Stimulated activated CD8-positive, alpha-beta memory T cell treated with anti-CD3 and anti-CD28 coated beads, Interleukin-2, amount 100 ng/mL, for 1 hour (primary cell): ENCODE measurements around the gene CFDP1.

Experiments
- DNase-seq, 2 donors: peaks; one replicate each; pipeline ENCODE4 v3.0.0-alpha.2; 2020; ENCODE audit warnings: low read depth in 2 of 2

CFDP1 gene

DNA sequence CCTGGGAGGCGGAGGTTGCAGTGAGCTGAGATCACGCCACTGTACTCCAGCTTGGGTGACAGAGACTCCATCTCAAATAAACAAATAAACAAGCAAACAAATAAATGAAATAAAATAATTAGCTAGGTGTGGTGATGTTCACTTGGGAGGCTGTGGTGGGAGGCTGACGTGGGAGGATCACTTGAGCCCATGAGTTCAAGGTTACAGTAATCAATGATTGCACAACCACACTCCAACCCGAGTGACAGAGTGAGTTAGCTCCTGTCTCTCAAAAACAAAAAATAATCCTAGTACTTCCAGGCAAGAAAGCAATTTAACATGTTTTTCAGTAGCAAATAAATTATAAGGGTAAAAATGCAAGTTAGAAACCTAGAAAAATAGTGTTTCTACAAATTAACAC is 26.4 kb downstream of the CFDP1 start:
- no peak for DNase-seq

DNA sequence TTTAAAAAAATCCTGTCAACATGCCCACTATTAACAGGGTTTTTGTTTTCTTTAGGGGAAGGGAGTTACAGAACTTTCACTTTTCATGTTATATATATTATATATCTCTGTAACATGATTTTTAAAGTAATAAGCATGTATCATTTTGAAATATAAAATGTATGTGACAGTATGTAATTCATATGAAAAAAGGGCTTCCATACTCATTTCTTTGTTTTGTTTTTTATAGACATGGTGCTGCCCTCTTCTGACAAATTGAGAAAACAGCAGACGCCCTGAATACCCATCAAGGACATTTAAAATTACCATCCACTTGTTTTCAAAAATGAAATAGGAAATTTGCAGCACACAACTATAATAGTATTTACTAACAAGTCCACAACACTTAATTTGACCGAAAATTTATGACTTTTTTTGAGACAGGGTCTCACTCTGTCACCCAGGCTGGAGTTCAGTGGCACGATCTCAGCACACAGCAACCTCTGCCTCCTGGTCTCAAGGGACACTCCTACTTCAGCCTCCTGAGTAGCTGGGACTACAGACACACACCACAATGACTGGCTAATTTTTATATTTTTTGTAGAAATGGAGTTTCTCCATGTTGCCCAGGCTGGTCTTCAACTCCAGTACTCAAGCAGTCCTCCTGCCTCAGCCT is 30.4 kb downstream of the CFDP1 start:
- no peak for DNase-seq

DNA sequence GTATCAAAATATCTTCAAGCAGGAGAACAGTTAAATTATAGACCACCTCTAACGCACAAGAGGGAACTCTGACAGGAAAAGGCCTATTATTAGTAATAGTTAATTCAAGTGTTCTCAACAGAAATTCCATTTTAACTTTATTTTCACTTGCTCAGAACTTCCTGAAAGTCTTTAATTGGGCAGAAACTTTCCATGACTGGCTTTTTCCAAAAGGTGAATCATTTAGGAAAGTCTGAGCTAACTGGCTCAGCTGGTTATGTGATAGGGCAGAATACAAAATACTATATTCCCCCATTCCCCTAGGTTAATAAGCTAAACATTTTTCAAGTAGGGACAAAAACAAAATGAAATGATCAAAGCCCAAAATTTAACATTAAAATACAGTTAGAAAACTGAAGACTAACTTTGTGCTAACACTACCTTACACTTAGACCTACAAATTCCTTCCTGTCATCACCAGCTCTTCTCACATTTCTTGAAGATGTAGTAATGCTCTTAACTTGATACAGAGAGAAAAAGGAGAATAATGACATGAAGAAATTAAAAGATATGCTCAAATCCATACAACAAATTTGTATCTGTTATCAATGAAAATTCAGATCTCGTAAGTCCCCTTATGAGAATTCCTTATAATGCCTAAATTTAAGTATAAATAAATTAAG is 31.0 kb downstream of the CFDP1 start:
- no peak for DNase-seq

DNA sequence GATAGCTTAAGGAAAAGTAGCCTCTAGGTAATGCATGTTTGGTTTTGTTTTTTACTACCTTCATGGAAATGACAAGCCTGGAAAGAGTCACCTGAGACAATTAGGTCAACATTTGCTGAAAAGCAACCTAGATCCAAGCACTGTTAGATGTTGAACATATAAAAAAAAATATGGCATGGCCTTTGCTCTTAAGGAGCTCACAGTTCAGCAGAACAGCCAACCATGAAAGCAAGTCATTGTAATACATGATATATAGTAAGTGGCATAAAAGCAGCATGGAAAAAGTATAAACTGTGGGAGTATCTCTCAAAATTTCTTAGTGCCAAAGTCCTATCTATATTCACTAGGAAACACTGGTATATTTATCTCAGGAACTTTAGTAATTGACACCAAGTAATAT is 31.6 kb downstream of the CFDP1 start:
- no peak for DNase-seq

GRCh38 chr16:75398333-75398732 is 35.0 kb downstream of the CFDP1 start:
- DNase-seq, result no peak

GRCh38 chr16:75394941-75395340 is 38.4 kb downstream of the CFDP1 start:
- DNase-seq, result no peak

- DNase-seq, result no peak
Observed at GRCh38 chr16:75392906-75393305, 40.4 kb downstream of the CFDP1 start.

DNA sequence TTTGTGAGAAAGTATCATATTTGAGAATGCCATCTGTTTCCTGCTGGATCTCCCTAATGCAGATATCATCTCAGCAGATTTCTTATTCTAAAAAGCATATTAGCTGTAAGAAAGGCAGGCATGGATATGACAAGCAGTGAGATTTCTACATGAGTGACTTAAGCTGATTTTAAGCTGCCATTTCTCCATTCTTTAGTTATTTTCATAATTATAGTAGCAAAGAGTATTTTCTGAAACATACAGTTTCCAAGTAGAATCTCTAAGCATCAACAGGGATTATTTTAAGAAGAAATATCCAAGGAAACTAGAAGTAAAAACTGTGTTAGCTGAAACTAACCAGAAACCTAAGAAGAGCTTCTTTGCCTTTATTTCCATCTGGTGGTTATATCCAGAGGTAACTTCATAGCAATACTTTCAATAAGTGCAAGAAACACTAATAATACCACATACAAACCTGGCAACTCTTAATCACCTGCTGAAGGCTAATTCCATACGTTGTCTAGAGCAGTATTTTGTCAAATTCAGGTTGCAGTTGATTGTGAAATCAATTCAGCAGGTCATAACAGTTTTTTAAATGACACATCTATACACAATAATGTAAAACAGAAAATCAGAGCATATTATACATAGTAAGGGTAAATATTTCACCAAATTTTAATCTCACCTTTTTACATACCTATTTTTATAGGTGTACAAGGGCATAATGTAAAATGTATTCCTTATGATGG is 42.2 kb downstream of the CFDP1 start:
- DNase-seq, result no peak

DNA sequence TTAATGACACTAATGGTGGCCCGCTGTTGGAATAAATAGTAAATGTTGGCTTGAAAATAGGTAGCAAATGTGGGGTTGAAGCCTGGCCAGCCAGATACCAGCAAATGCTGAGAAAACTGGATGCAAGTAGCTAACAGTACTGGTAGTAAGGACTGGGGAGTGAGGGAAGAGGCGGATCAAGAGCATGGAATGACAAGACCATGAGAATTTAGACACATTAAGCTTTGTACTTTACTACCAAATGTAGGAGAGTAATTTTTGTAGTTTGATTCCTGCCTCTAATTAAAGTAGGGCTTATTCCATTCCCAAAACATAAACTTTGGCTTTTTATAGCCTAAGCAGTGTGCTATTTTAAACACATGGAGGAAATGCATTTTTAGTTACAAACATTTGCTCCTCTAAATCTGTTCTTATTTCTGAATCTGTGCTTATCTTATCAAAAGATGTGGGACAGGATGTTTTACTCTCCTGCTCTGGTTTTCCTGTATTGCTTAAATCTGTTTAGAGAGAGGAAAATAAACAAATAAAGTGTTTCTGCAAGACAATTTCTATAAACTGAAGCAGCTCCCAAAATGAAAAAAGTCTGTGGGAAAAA is 44.1 kb downstream of the CFDP1 start:
- no peak for DNase-seq

DNA sequence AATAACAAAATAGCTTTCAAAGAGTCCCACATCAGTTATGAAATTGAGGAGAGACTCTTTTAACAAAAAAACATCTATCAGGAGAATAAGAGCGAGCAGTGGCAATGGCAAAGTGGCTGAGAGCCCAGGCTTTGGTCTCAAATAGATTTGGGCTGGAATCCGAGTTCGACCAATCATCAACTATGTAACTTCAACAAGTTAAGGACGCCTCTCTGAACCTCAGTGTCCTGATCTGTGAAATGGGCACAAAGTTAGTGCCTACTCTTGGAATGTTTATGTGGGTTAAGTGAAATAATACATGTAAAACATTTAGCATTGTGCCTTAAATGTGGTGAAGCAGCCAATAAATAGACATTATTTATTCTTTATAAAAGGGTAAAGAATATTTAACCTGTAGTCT is 45.4 kb downstream of the CFDP1 start:
- no peak for DNase-seq

DNA sequence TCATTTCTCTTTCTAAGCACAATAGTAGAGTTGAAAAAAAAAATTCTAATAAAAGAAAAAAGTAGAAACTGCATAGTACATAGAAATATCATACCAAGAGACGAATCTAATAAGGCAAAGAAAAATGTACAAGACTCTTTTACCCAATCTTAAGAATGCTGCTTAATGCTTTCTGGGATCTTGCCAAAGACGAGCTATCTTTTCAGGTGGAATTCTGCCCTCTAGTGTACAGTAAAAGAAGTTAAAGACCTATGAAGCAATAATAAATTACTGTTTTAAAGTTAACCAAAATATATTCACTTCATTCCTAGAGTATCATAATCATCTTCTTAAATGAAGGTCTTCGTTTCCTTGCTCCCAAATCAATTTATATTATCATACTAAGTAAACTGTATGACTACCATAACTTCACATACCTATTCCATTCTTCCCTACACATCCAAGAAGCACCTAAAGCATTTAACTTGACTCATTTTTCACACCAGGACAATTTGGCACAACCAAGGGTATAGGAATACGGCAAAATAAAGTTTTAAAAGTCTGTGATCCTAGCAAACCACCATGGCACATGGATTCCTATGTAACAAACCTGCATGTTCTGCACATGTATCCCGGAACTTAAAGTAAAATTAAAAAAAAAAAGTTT is 47.7 kb downstream of the CFDP1 start:
- DNase-seq, result no peak

DNA sequence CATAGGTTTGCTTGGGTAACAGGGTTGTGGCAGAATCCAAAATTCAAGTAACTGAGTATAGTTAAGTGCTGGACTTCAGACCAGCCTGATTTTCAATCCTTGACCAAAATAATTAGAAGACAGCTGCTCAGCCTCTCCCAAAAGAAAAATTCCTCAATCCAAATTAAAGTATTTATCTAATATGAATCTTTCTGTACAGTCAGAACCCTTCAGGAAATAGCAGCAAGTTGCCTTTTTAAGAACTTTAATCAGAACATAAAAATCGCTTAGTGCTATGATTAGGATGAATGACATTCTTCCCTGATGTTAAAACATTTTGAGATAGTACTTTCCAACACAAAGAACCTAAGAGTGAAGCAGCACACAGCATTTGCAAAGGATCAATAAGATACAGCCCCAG is 50.2 kb downstream of the CFDP1 start:
- no peak for DNase-seq

- no peak for DNase-seq
Observed at GRCh38 chr16:75382611-75383010, 50.7 kb downstream of the CFDP1 start.

GRCh38 chr16:75380870-75381269 is 52.4 kb downstream of the CFDP1 start:
- DNase-seq, result no peak

DNA sequence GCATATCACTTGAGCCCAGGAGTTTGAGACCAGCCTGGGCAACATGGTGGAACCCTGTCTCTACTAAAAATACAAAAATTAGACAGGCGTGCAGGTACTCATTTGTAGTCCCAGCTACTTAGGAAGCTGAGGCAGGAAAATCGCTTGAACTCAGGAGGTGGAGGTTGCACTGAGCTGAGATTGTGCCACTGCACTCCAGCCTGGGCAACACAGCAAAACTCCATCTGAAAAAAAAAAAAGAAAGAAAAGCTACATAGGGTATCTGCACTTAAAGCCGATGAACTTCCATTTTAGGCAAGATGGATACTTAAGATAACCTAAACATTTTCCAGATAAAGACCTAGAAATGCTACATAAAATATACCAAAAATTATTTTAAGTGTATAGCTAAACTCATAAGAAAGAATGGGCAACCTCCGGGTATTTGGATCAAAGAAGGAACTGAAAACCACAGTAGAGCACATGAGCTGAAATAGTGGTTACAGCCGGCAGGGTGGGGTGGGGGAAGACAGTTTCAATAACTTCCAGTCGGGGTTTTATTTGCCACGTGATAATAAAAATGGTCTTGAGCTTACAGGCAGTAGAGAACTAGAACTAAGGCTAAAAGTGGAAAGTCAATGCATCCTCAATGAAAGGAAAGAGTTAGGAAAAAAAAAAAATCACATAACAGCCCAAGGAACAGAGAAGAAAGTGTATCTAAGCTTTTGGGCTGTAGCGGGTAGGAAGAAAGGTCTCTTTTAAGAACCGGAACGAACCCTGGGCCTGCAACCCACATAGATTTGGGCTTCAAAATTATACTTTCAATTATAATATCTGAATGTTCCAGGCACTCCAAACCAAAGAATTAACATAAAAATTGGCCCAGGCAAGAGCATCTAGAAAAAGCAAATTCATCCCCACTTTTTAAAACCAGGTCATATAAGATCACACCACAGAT is 53.1 kb downstream of the CFDP1 start:
- DNase-seq, result no peak

DNA sequence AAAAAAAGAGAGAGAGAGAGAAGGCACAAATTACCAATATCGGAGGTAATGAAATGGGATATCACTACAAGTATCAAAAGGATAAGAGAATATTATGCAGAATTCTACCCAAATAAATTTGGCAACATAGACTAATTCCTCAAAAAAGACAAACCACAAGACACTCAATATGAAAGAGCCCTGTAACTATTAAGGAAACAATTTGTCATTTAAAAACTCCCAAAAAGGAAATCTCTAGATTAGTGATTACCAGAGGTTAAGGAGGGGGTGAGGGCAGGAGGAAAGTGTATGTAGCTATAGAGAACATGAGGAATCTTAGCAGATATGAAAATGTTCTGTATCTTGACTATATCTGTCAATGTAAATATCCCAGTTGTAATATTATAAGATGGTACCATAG is 54.0 kb downstream of the CFDP1 start:
- no peak for DNase-seq

DNA sequence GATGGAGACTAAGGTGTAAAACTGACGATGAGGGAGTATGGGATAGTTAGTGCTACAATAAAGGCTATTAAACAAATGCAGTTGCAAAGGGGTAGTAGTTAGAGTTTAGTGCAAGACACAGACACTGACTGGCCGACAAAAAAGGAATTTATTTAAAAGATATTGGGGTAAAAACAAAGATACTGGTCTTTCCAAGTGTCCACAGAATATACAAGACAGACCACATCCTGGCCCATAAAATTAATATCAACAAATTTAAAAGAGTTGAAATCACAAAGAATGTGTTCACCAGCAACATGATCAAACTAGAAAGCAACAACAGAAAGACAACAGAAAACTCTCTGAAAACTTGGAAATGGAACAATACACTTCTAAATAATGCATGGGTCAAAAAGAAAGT is 54.7 kb downstream of the CFDP1 start:
- no peak for DNase-seq

DNA sequence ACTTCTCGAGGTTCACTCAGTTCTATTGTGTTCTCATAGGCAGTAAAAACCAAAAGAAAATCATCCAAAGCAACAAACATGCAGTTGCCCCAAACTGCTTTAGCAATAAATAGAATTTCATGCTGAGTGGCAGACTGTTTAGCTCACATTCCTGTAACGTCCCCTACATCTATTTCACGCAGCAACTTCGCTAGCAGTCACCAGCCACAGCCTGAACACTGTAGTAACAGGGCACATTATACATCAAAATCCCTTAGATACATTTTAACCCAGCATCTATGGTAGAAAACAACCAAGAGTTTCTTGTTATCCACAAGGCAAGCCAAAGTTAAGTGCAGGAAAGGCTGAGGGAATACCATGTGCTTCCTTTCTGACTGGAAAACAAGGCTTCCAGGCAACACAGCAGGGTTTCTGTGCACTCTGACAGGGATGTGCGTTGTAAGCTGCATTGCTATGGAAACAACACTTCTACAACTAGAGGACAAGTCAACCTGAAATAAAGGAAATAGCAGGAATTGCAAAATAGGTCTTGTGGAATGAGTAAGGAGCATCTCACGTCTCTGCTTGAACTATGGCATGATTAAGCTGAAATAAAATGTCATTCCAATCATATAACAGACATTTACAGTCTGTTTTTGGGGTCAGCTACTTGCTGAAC is 55.4 kb downstream of the CFDP1 start:
- DNase-seq, result no peak

DNA sequence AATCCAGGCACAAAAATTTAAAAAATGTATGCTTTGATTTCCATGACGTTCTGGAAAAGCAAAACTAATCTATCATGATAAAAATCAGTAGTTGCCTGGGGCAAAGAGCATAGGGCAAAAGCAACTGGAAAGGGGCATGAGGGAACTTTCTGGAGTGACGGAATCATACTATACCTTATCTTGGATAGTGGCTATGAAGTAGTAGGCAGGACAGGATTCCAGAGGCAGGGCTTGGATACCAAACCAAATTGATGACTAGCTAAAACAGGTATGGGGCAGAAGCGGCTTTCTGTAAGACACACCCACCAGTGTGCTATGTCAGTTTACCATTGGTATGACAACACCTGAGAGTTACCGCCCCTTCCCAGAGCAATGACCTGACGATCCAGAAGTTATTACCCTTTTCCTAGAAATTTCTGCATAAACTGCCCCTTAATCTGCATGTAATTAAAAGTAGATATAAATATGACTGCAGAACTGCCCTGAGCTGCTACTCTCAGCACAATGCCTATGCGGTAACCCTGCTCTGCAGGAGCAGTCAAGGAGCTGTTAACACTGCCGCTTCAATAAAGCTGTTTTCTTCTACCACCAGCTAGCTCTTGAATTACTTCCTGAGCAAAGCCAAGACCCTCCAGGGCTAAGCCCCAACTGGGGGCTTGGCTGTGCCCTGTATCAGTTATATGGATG is 56.7 kb downstream of the CFDP1 start:
- no peak for DNase-seq

GRCh38 chr16:75374388-75374787 is 58.9 kb downstream of the CFDP1 start:
- DNase-seq, result no peak
